ENCODE measurements around the gene CHSY1.

DNA sequence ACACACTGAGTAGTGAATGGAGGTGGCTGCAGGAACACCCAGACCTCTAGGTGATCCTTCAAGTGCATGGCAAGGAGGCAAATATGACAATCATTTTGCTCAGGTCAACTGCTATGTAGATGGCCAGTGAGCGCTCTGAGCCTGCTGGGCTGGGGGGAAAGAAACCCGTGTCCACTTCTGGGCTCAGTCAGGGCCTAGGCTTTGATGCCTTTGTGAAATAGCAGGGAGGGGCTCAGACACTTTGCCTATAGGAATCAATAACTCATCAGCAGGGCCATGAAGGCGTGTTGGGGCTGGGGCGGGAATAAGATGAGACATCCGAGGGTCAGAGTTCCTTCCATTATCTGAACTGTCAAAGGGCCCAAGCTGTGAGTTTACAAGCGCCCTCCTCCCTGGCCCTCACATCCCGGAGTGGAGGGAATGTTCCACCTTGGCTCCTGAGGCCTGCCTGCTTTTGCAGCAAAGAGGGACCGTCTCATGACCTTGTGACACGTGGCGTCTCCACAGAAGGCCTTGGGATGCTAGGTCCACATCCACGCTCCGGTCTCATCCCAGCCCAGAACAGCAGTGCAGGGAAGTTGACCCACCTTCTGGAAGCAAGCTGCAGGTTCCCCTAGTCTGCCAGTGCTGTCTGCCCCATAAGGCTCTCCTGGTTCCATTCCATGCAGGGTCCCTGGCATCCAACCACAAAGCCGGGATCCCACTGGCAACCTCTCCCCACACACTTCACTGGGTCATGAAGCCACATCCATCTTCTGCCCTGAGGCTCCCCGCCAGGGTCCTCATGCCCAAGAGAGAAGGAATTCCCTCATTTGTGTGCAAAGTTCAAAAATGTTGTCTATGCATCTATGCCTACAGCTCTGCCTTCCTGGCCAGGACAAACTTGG, 78.4 kb downstream of the CHSY1 start:
- TF ChIP-seq, protein P1, sequence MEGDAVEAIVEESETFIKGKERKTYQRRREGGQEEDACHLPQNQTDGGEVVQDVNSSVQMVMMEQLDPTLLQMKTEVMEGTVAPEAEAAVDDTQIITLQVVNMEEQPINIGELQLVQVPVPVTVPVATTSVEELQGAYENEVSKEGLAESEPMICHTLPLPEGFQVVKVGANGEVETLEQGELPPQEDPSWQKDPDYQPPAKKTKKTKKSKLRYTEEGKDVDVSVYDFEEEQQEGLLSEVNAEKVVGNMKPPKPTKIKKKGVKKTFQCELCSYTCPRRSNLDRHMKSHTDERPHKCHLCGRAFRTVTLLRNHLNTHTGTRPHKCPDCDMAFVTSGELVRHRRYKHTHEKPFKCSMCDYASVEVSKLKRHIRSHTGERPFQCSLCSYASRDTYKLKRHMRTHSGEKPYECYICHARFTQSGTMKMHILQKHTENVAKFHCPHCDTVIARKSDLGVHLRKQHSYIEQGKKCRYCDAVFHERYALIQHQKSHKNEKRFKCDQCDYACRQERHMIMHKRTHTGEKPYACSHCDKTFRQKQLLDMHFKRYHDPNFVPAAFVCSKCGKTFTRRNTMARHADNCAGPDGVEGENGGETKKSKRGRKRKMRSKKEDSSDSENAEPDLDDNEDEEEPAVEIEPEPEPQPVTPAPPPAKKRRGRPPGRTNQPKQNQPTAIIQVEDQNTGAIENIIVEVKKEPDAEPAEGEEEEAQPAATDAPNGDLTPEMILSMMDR (IDR thresholded peaks at IDR 0.05): no peak
- TF ChIP-seq POLR2A (IDR thresholded peaks at IDR 0.05): no peak
